CD8-positive, alpha-beta memory T cell (primary cell): ENCODE measurements around the gene RBPJL. TPM values are rescaled to one million over a fixed set of nuclear protein-coding genes. Genes with fewer than 3 reads are reported as not detected.

Experiments
- CTCF ChIA-PET: fragments of 350-600 bp; sonication (Branson Sonifier 250); formaldehyde crosslinking; loops from one replicate; lab custom pipeline; 2021; ENCODE audit warnings: antibody characterized with exemption; lab: Charles Lee
- POLR2A ChIA-PET: fragments of 350-600 bp; sonication (Branson Sonifier 250); formaldehyde crosslinking; loops from one replicate; lab custom pipeline; 2021; ENCODE audit warnings: antibody characterized with exemption; lab: Charles Lee
- DNase-seq, 5 donors: peaks; one replicate each; pipeline versions ENCODE4 v3.0.0 to v3.0.0-alpha.2; 2020 to 2022; ENCODE audit warnings: mixed read lengths in 1 of 5
- H3K27ac ChIP-seq: one replicate; pipeline ENCODE4 v1.7.0; 2013; ENCODE audit warnings: low read depth, mild to moderate bottlenecking, low read length, moderate library complexity
- H3K27me3 ChIP-seq: 2 replicates; pipeline ENCODE4 v1.7.0; 2013; ENCODE audit warnings: low read length, mild to moderate bottlenecking; ENCODE audit not compliant: insufficient read depth, poor library complexity, severe bottlenecking
- H3K36me3 ChIP-seq: 2 replicates; pipeline ENCODE4 v1.7.0; 2013; ENCODE audit warnings: mild to moderate bottlenecking, low read length, moderate library complexity; ENCODE audit not compliant: insufficient read depth
- H3K4me1 ChIP-seq: 2 replicates; pipeline ENCODE4 v1.7.0; 2013; ENCODE audit warnings: mild to moderate bottlenecking, low read length, moderate library complexity; ENCODE audit not compliant: insufficient read depth
- H3K4me3 ChIP-seq: 2 replicates; pipeline ENCODE4 v1.7.0; 2013; ENCODE audit warnings: mild to moderate bottlenecking, low read length
- H3K9me3 ChIP-seq: 2 replicates; pipeline ENCODE4 v1.7.0; 2013; ENCODE audit warnings: mild to moderate bottlenecking, low read length
- H3K27ac Mint-ChIP-seq, 8 donors: one replicate each; pipeline ENCODE4 v1.8.0; 2020 to 2021; ENCODE audit warnings: mixed read lengths in 8 of 8, mild to moderate bottlenecking in 6 of 8, inconsistent platforms in 3 of 8, moderate library complexity in 3 of 8
- H3K27me3 Mint-ChIP-seq, 2 donors: one replicate each; pipeline ENCODE4 v1.8.0; 2020 to 2021; ENCODE audit warnings: mixed read lengths in 2 of 2, mild to moderate bottlenecking in 1 of 2, moderate library complexity in 1 of 2
- H3K36me3 Mint-ChIP-seq, 3 donors: one replicate each; pipeline ENCODE4 v1.8.0; 2020 to 2021; ENCODE audit warnings: mixed read lengths in 3 of 3, inconsistent platforms in 1 of 3, mild to moderate bottlenecking in 1 of 3
- H3K4me1 Mint-ChIP-seq, 3 donors: one replicate each; pipeline ENCODE4 v1.8.0; 2020 to 2021; ENCODE audit warnings: mixed read lengths in 3 of 3, inconsistent platforms in 1 of 3, mild to moderate bottlenecking in 1 of 3
- H3K4me3 Mint-ChIP-seq, 7 donors: one replicate each; pipeline ENCODE4 v1.8.0; 2020 to 2021; ENCODE audit warnings: mixed read lengths in 7 of 7, mild to moderate bottlenecking in 6 of 7, moderate library complexity in 4 of 7, inconsistent platforms in 2 of 7
- H3K9me3 Mint-ChIP-seq, 5 donors: one replicate each; pipeline ENCODE4 v1.8.0; 2020 to 2022; ENCODE audit warnings: mixed read lengths in 5 of 5, mild to moderate bottlenecking in 3 of 5, moderate library complexity in 2 of 5, inconsistent platforms in 1 of 5
- polyA plus RNA-seq: library from polyadenylated mRNA; unstranded; fragments of 300-500 nt; fragmentation: Illumina TruSeq; gene quantifications from one replicate; pipeline ENCODE4 v1.2.3, GENCODE V29; 2021
- total RNA-seq, 2 experiments: library from RNA; stranded (reverse); gene quantifications; one replicate each; pipeline ENCODE4 v1.2.3, GENCODE V29; 2021

RBPJL gene
- total RNA-seq: not detected
- not detected for polyA plus RNA-seq

DNA sequence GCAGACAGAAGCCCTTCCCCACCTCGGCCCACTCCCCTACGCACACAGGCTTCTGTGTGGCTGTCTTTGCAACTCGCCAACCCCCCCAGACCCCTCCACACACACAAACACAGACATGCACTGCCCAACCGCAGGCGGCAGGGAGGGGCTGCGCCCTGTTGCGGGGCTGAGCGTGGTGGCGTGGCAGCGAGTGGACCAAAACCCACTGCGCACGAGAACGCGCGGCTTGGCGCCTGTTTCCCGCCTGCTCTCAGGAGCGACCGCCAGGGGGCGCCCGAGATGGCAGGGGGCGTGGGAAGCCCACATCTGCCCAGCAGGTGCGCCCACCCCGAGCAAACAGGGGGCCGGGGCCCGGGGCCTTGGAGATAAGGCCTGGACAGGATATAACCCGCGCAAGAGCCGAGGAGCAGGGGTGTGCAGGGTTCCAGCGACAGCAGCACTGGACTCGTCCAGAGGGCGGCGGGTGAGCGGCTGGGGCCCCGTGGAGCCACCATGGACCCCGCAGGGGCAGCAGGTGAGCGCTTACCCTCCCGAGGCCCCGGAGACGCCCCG is at the start of gene RBPJL:
RBPJL (plus strand) TSS at position 410 of the 552 bp plus-strand sequence; CDS start at position 493, 83 bp downstream.
- peaks cover 5 to 16% (median 6%) of the 10 kb centered on the region in 3 donors for H3K4me1 Mint-ChIP-seq
- H3K9me3 Mint-ChIP-seq: no peaks in the 10 kb centered on the region
- ChIA-PET POLR2A (no interaction called here), CTCF (interaction anchor here (1.3 kb wide), 1 partner anchor 15 kb away, joined by 6 read pairs; no protein-coding TSS in a partner anchor)
- Histone ChIP-seq H3K4me1 (no peaks in the 10 kb centered on the region), H3K36me3 (no peaks in the 10 kb centered on the region), H3K27ac (no peak within 1 kb of the TSS), H3K27me3 (no peaks in the 10 kb centered on the region), H3K4me3 (no peak within 1 kb of the TSS), H3K9me3 (no peaks in the 10 kb centered on the region)
- DNase-seq: peak in 4 of 5 donors; percentile 31 to 63 (median 40)
- no peak within 1 kb of the TSS for H3K27ac Mint-ChIP-seq
- no peak within 1 kb of the TSS for H3K4me3 Mint-ChIP-seq
- H3K27me3 Mint-ChIP-seq: peaks cover 38 to 73% of the 10 kb centered on the region in 2 donors
- no peaks in the 10 kb centered on the region for H3K36me3 Mint-ChIP-seq

DNA sequence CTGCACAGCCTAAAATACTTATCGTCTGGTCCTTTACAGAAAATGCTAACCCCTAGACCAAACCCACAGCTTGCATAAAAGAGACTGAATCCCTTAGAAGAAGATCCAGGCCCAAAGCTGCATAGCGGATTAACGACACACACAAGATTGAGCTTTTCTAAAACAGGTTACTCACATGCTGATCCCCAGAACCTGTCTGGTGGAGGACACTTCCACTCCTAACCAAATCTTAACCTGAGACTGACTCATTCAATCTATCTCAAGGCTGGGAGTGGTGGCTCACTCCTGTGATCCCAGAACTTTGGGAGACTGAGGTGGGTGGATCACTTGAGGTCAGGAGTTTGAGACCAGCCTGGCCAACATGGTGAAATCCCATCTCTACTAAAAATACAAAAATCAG is 49.5 kb upstream of the RBPJL start:
- Histone ChIP-seq H3K9me3 (no peaks in the 10 kb centered on the region), H3K27ac (no peak overlapping the region), H3K4me1 (no peaks in the 10 kb centered on the region), H3K36me3 (no peaks in the 10 kb centered on the region), H3K27me3 (peaks cover 11% of the 10 kb centered on the region), H3K4me3 (no peak overlapping the region)
- Mint-ChIP-seq H3K27me3 (peaks cover 33 to 59% of the 10 kb centered on the region in 2 donors), H3K9me3 (no peaks in the 10 kb centered on the region), H3K4me3 (no peak overlapping the region), H3K4me1 (no peaks in the 10 kb centered on the region), H3K27ac (no peak overlapping the region), H3K36me3 (no peaks in the 10 kb centered on the region)
- DNase-seq: no peak
- POLR2A ChIA-PET: no interaction called here
- CTCF ChIA-PET: no interaction called here

- Mint-ChIP-seq H3K4me1 (no peaks in the 10 kb centered on the region), H3K36me3 (no peaks in the 10 kb centered on the region), H3K27me3 (peaks cover 28 to 56% of the 10 kb centered on the region in 2 donors), H3K4me3 (no peak overlapping the region), H3K9me3 (no peaks in the 10 kb centered on the region), H3K27ac (no peak overlapping the region)
- Histone ChIP-seq H3K27ac (no peak overlapping the region), H3K4me1 (no peaks in the 10 kb centered on the region), H3K9me3 (no peaks in the 10 kb centered on the region), H3K36me3 (no peaks in the 10 kb centered on the region), H3K27me3 (peaks cover 11% of the 10 kb centered on the region), H3K4me3 (no peak overlapping the region)
- no peak for DNase-seq
- CTCF ChIA-PET: no interaction called here
- POLR2A ChIA-PET: no interaction called here
Measured at GRCh38 chr20:45257711-45258110, 48.9 kb upstream of the RBPJL start.

GRCh38 chr20:45258259-45258658 is 48.4 kb upstream of the RBPJL start:
- Mint-ChIP-seq H3K27ac (no peak overlapping the region), H3K4me3 (no peak overlapping the region), H3K4me1 (no peaks in the 10 kb centered on the region), H3K36me3 (no peaks in the 10 kb centered on the region), H3K27me3 (peaks cover 26 to 57% of the 10 kb centered on the region in 2 donors), H3K9me3 (no peaks in the 10 kb centered on the region)
- CTCF ChIA-PET: no interaction called here
- Histone ChIP-seq H3K27ac (no peak overlapping the region), H3K36me3 (no peaks in the 10 kb centered on the region), H3K9me3 (no peaks in the 10 kb centered on the region), H3K4me1 (no peaks in the 10 kb centered on the region), H3K27me3 (peaks cover 7% of the 10 kb centered on the region), H3K4me3 (no peak overlapping the region)
- DNase-seq: no peak
- POLR2A ChIA-PET: no interaction called here

- Histone ChIP-seq H3K27me3 (peaks cover 5% of the 10 kb centered on the region), H3K36me3 (no peaks in the 10 kb centered on the region), H3K4me1 (no peaks in the 10 kb centered on the region), H3K9me3 (no peaks in the 10 kb centered on the region), H3K27ac (no peak overlapping the region), H3K4me3 (no peak overlapping the region)
- H3K4me1 Mint-ChIP-seq: no peaks in the 10 kb centered on the region
- ChIA-PET CTCF (no interaction called here), POLR2A (no interaction called here)
- no peak overlapping the region for H3K27ac Mint-ChIP-seq
- no peaks in the 10 kb centered on the region for H3K36me3 Mint-ChIP-seq
- H3K4me3 Mint-ChIP-seq: no peak overlapping the region
- no peaks in the 10 kb centered on the region for H3K9me3 Mint-ChIP-seq
- peaks cover 22 to 53% of the 10 kb centered on the region in 2 donors for H3K27me3 Mint-ChIP-seq
- no peak for DNase-seq
Measured at GRCh38 chr20:45258664-45259063, 48.0 kb upstream of the RBPJL start.

- Histone ChIP-seq H3K27ac (no peak overlapping the region), H3K27me3 (peaks cover 3% of the 10 kb centered on the region), H3K36me3 (no peaks in the 10 kb centered on the region), H3K4me3 (no peak overlapping the region), H3K4me1 (no peaks in the 10 kb centered on the region), H3K9me3 (no peaks in the 10 kb centered on the region)
- Mint-ChIP-seq H3K9me3 (no peaks in the 10 kb centered on the region), H3K4me1 (no peaks in the 10 kb centered on the region), H3K4me3 (no peak overlapping the region), H3K27me3 (peaks cover 16 to 46% of the 10 kb centered on the region in 2 donors), H3K36me3 (no peaks in the 10 kb centered on the region), H3K27ac (no peak overlapping the region)
- ChIA-PET POLR2A (no interaction called here), CTCF (no interaction called here)
- no peak for DNase-seq
Measured at GRCh38 chr20:45263556-45264266, 42.9 kb upstream of the RBPJL start.

DNA sequence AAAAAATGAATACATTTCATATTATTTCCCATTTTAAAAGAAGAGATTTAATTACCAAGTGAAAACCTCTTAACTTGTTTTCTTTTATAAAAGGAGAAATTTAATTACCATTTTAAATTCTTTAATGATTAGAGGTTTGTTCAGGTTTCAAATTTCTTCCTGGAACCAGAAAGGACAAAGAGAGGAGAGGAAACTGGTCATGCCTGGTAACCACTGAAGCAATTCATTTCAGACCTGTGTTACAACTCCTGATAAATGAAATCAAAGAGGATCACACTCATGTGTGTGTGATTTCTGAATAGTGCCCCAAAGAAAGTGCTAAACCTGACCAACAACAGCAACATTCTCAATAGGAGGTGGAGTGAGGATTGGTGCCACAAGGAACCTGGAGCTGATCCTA is 39.7 kb upstream of the RBPJL start:
- H3K27me3 ChIP-seq: no peaks in the 10 kb centered on the region
- peaks cover 18 to 40% of the 10 kb centered on the region in 2 donors for H3K27me3 Mint-ChIP-seq
- ChIA-PET POLR2A (no interaction called here), CTCF (no interaction called here)
- no peaks in the 10 kb centered on the region for H3K4me1 ChIP-seq
- H3K27ac Mint-ChIP-seq: no peak overlapping the region
- no peaks in the 10 kb centered on the region for H3K9me3 ChIP-seq
- H3K27ac ChIP-seq: no peak overlapping the region
- no peak overlapping the region for H3K4me3 ChIP-seq
- H3K9me3 Mint-ChIP-seq: no peaks in the 10 kb centered on the region
- no peaks in the 10 kb centered on the region for H3K36me3 ChIP-seq
- no peak for DNase-seq
- H3K4me1 Mint-ChIP-seq: no peaks in the 10 kb centered on the region
- H3K36me3 Mint-ChIP-seq: no peaks in the 10 kb centered on the region
- H3K4me3 Mint-ChIP-seq: no peak overlapping the region

GRCh38 chr20:45268531-45268930 is 38.1 kb upstream of the RBPJL start:
- no peaks in the 10 kb centered on the region for H3K4me1 ChIP-seq
- H3K36me3 ChIP-seq: no peaks in the 10 kb centered on the region
- ChIA-PET POLR2A (no interaction called here), CTCF (interaction anchor here (1.3 kb wide), 1 partner anchor 26 kb away, joined by 5 read pairs; no protein-coding TSS in a partner anchor)
- no peak overlapping the region for H3K4me3 ChIP-seq
- Mint-ChIP-seq H3K27ac (no peak overlapping the region), H3K36me3 (no peaks in the 10 kb centered on the region), H3K4me3 (no peak overlapping the region), H3K4me1 (no peaks in the 10 kb centered on the region), H3K9me3 (no peaks in the 10 kb centered on the region), H3K27me3 (peaks cover 18 to 43% of the 10 kb centered on the region in 2 donors)
- H3K27ac ChIP-seq: no peak overlapping the region
- no peaks in the 10 kb centered on the region for H3K27me3 ChIP-seq
- no peak for DNase-seq
- no peaks in the 10 kb centered on the region for H3K9me3 ChIP-seq
